Activated T-helper 9 cell treated with anti-CD3 and anti-CD28 coated beads, Interleukin-2, amount 50 U/mL, for 16 hours (primary cell): ENCODE data around the gene OSBPL5.
"Not testable (repeated sequence)": the region's sequence is repeated elsewhere in the genome, so short reads cannot be mapped to it uniquely, and the experiment has no call there.

Experiments used
- DNase-seq: peaks from one replicate; pipeline ENCODE4 v3.0.0-alpha.2; 2020; ENCODE audit warnings: low read depth

OSBPL5 gene

GRCh38 chr11:3121416-3121815 is 43.7 kb downstream of the OSBPL5 start:
- no peak for DNase-seq

GRCh38 chr11:3120071-3120792 is 44.9 kb downstream of the OSBPL5 start:
- DNase-seq = no peak

- no peak for DNase-seq
Observed at GRCh38 chr11:3119141-3119821, 45.8 kb downstream of the OSBPL5 start.

GRCh38 chr11:3115321-3115720 is 49.8 kb downstream of the OSBPL5 start:
- DNase-seq = no peak

GRCh38 chr11:3113661-3114060 is 51.4 kb downstream of the OSBPL5 start:
- not testable (repeated sequence) for DNase-seq

- DNase-seq = no peak
Observed at GRCh38 chr11:3111919-3112690, 53.0 kb downstream of the OSBPL5 start.

- no peak for DNase-seq
Observed at GRCh38 chr11:3111466-3111865, 53.6 kb downstream of the OSBPL5 start.

- no peak for DNase-seq
Observed at GRCh38 chr11:3109921-3110706, 55.0 kb downstream of the OSBPL5 start.

- DNase-seq = no peak
Observed at GRCh38 chr11:3109434-3109833, 55.7 kb downstream of the OSBPL5 start.

- DNase-seq = no peak
Observed at GRCh38 chr11:3108183-3108721, 56.9 kb downstream of the OSBPL5 start.

- no peak for DNase-seq
Observed at GRCh38 chr11:3107608-3108182, 57.4 kb downstream of the OSBPL5 start.

GRCh38 chr11:3106736-3107524 is 58.2 kb downstream of the OSBPL5 start:
- DNase-seq = no peak

GRCh38 chr11:3105791-3106735 is 59.0 kb downstream of the OSBPL5 start:
- no peak for DNase-seq

- DNase-seq = no peak
Observed at GRCh38 chr11:3104961-3105790, 59.9 kb downstream of the OSBPL5 start.

- DNase-seq = no peak
Observed at GRCh38 chr11:3104051-3104714, 60.9 kb downstream of the OSBPL5 start.

GRCh38 chr11:3103076-3103475 is 62.0 kb downstream of the OSBPL5 start:
- no peak for DNase-seq

- DNase-seq = no peak
Observed at GRCh38 chr11:3102641-3102921, 62.5 kb downstream of the OSBPL5 start.

- no peak for DNase-seq
Observed at GRCh38 chr11:3101921-3102640, 63.0 kb downstream of the OSBPL5 start.
